GM12874 (cell line): Measurements from ENCODE around the gene NSMF.

ENCODE experiments used
- TF ChIP-seq, protein P1 (sequence below): IDR thresholded peaks from 2 replicates; pipeline ENCODE4 v1.5.1; 2011; ENCODE audit warnings: low read depth, mild to moderate bottlenecking, control low read depth, low read length, moderate library complexity; ENCODE audit not compliant: insufficient read depth

The NSMF gene

DNA sequence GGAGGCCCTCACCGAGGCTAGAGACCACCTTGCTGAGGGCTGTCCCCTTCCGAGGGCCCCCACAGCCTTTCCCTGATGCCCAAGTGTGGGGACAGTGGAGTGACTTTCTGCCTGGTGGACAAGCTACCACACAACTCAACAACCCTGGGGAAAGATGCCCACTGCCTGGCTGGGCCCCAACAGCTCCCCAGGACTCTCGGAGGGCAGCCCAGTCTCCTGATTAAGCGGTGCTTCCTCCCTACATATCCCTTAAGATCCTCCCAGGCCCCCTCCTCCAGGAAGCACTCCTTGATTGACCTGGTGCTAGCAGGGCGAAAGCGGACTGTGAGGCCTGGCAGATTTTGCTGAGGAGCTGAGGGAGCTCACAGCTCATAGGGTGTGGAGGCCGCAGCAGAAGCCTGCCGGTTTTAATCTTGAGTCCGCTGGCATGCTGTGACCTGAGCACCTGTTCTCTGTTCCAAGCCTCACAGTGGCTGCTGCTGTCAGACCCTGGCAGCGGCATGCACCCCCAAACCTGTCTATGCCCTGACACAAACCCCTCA, 2.2 kb downstream of the NSMF start:
- TF ChIP-seq, protein P1, sequence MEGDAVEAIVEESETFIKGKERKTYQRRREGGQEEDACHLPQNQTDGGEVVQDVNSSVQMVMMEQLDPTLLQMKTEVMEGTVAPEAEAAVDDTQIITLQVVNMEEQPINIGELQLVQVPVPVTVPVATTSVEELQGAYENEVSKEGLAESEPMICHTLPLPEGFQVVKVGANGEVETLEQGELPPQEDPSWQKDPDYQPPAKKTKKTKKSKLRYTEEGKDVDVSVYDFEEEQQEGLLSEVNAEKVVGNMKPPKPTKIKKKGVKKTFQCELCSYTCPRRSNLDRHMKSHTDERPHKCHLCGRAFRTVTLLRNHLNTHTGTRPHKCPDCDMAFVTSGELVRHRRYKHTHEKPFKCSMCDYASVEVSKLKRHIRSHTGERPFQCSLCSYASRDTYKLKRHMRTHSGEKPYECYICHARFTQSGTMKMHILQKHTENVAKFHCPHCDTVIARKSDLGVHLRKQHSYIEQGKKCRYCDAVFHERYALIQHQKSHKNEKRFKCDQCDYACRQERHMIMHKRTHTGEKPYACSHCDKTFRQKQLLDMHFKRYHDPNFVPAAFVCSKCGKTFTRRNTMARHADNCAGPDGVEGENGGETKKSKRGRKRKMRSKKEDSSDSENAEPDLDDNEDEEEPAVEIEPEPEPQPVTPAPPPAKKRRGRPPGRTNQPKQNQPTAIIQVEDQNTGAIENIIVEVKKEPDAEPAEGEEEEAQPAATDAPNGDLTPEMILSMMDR = no peak

DNA sequence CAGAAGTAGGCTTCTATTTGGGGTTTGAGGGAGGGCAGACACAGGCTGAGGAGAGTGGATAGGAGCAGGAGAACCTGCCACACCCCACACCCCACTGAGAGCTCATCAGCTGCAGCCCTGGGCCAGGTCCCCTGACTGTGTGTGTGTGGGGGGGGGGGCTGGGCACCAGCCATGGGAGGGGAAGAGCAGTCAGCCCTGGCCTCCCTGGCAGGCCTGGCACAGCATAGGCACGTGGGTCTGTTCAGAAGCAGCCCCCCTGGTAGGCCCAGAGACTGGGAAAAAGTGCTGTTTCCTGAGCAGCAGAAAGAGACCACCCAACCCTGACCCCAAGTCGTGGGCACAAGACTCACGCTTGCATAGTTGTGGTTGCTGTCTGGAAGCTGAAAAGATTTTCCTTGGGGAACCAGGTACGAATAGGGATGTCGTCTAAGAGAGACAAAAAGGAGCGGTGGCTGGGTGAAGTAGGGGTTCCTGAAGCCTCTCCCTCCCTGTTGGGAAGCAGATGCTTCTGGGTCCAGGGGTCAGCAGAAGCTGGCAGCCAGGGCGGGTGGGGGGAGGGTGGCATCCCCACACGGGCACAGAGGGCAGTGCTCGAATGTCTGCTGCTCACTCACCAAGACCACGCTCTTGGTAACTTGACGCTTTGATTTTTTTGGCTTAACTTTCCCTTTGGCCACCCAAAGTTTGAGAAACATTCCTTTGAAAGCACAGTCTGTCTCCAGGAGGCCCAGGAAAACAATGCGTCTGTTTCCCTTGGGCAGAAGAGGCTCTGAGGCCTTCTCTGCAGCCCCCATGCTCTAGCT, 2.9 kb downstream of the NSMF start:
- TF ChIP-seq, protein P1 = no peak

DNA sequence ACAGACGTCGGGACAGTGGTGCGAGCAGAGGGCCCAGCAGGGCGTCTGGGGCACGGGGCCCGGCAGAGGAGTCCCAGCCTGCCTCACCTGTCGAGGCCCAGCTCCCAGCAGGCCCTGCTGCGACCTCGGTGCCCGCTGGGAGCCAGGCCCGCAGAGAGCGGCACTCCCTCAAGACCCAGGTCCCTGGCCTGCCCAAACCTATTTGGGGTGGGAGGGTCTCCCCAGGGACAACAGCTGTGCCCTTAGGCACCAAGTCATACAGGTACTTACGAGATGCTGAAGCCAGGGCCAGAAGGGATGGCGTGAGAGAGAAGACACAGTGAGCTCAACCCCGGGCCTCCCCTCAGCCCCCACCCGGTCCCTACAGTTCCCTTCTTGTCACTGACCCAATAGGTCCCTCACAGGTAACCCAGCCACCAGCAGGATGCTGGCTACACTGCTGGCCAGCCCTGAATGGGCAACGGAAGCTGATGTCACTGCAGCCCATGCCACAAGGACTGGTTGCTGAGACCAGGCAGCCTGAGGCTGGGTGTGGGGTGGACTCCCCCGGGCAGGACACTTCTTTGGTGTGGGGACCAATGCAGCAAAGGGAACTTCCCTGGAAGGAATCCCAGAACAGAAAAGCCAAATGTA, 3.7 kb downstream of the NSMF start:
- TF ChIP-seq, protein P1 = no peak

DNA sequence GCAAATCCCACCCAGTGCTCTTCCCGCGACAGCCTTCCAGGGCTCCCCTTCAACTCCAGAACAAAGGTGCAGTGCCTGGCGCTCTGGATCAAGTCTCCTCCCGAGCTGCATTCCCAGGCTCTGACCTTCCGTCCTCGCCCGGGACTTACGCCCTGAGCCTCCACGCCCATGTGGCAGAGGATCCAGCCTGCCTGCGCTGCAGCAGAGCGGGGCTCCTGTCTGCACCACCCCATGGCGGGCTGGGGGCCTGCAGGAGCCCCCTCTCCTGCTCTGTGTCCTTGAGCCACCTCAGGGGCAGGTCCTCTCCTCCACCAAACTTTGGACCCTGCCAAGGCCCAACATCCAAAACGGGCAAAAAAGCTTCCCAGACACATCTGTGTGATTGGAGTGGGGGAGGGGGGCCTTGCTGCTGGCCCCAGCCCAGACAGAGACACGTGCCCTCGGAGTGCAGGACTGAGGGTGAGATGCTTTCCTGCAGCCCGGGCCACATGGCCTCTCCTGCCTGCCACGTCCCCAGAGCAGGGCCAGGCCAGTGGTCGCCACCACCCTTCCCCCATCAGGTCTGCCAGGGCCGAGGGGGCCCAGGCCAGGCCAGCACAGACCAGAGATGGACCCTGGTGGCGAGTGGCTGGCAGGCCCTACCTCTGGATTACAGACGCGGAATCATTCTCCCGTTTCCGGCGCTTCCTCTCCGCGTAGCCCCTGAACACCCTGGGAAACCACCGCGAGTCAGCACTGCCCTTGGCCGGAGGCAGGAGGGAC, 4.4 kb downstream of the NSMF start:
- TF ChIP-seq, protein P1 = no peak

DNA sequence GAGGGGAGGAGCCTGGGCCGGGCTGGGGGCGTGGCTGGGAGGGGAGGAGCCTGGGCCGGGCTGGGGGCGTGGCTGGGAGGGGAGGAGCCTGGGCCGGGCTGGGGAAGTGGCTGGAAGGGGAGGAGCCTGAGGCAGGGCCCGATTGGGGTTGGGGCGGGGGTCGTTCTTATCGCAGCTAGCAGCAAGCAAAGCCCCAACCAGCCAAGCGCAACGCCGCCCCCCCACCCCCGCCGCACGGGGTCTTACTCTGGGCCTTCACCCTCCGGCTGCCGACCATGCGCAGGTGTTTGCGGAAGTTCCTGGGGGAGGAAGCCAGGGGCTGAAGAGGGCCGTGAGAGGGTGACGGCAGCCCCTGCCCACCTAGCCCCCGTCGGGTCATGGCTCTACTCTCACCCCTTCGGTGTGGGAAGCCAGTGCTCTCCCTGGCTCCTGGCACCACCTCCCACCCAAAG, 5.0 kb downstream of the NSMF start:
- TF ChIP-seq, protein P1 = no peak

DNA sequence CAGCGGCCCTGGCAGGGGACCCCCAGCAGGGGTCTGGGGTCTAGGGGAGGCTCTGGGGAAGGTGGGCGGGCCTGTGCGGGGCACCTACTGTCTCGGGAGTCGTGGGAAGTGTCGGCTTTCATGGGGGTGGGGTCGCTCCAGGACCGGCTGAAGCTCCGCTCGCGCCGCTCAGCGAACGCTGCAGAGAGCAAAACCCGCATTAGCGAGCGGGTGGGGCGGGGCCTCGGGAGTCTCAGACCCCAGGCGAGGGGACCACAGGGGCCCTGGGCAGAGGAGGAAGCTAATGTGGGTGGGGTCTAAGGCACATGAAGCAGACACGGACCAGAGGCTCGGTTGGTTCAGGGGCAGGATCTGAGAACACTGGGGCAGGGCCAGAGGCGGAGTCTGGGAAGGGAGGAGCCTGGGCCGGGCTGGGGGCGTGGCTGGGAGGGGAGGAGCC, 5.5 kb downstream of the NSMF start:
- TF ChIP-seq, protein P1 = no peak
